ENCODE measurements around the gene SLC15A4. TPM values are rescaled to one million over a fixed set of nuclear protein-coding genes. Genes with fewer than 3 reads are reported as not detected.

Gene SLC15A4
- total RNA-seq, 1 donor from 2014 or later: 29.3 TPM

DNA sequence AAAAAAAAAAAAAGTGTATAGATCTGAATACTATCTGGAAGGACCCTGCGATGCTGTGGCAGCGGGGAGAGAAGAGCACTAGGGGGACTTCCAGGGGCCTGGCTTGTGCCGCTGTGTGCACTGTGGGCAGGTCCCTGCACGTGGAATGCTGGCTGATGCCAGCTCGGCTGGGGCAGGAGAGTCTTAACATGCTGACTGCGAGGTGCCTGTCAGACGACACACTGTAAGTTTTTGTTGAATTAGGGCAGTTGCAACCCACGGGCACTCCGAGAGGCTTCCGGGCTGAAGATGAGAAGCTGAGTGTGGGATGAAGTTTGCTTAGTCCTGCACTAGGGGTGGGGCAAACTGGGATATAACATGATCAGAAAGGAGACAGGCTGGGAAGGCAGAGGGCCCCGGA is 40.2 kb upstream of the SLC15A4 start:
- no peaks in the 10 kb centered on the region for H3K9me3 Mint-ChIP-seq (ENCODE audit: unreplicated experiment)
- H3K27me3 Mint-ChIP-seq (ENCODE audit: unreplicated experiment): peaks cover under 1% of the 10 kb centered on the region
- no peaks in the 10 kb centered on the region for H3K36me3 Mint-ChIP-seq (ENCODE audit: unreplicated experiment)
- no peaks in the 10 kb centered on the region for H3K4me1 Mint-ChIP-seq (ENCODE audit: unreplicated experiment)
- TF ChIP-seq, protein P1, sequence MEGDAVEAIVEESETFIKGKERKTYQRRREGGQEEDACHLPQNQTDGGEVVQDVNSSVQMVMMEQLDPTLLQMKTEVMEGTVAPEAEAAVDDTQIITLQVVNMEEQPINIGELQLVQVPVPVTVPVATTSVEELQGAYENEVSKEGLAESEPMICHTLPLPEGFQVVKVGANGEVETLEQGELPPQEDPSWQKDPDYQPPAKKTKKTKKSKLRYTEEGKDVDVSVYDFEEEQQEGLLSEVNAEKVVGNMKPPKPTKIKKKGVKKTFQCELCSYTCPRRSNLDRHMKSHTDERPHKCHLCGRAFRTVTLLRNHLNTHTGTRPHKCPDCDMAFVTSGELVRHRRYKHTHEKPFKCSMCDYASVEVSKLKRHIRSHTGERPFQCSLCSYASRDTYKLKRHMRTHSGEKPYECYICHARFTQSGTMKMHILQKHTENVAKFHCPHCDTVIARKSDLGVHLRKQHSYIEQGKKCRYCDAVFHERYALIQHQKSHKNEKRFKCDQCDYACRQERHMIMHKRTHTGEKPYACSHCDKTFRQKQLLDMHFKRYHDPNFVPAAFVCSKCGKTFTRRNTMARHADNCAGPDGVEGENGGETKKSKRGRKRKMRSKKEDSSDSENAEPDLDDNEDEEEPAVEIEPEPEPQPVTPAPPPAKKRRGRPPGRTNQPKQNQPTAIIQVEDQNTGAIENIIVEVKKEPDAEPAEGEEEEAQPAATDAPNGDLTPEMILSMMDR (IDR thresholded peaks at IDR 0.05): no peak
- no peak for DNase-seq (ENCODE audit: extremely low spot score, unreplicated experiment)
- H3K27ac Mint-ChIP-seq (ENCODE audit: unreplicated experiment): no peak overlapping the region
- no peak overlapping the region for H3K4me3 Mint-ChIP-seq (ENCODE audit: unreplicated experiment)

DNA sequence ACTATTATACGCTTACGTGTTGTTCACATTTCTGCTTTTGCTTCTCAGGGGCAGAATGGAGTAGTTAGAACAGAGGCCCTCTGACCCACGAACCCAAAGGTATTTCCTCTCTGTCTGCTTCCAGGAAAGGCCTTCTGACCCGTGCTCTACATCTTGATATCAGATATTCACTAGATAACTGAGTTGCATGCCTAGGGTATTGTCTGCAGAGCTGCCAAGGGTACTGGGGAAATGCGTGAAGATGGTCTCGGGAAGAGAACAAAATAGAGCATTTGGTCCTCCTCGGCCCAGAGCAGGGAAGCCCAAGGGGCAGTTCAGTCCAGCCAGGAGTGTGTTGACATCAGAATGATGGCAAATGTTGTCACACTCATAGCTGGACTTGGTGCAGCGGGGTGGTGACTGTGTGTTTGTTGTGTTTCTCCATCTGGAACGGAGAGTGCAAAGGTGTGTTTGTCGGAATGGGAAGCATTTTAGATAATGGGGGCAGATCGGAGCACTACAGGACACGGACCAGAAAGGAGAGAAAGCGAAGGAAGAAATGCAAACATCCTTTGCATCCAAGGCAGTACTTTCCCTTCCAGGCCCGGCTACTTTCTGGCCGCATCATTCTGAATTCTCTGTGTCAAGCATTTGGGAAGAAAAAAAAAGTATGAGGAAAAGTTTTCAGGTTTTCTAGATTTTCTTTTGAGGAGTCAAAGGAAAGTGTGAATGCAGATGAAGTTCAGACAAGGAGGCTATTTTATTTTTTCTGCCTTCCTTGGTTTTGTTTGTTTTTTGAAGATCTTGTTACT is 37.7 kb upstream of the SLC15A4 start:
- Mint-ChIP-seq H3K9me3 (ENCODE audit: unreplicated experiment) (no peaks in the 10 kb centered on the region), H3K36me3 (ENCODE audit: unreplicated experiment) (no peaks in the 10 kb centered on the region), H3K4me1 (ENCODE audit: unreplicated experiment) (no peaks in the 10 kb centered on the region), H3K27ac (ENCODE audit: unreplicated experiment) (no peak overlapping the region), H3K4me3 (ENCODE audit: unreplicated experiment) (no peak overlapping the region), H3K27me3 (ENCODE audit: unreplicated experiment) (peaks cover 15% of the 10 kb centered on the region)
- TF ChIP-seq, protein P1 (IDR thresholded peaks at IDR 0.05): no peak
- DNase-seq (ENCODE audit: extremely low spot score, unreplicated experiment): no peak

DNA sequence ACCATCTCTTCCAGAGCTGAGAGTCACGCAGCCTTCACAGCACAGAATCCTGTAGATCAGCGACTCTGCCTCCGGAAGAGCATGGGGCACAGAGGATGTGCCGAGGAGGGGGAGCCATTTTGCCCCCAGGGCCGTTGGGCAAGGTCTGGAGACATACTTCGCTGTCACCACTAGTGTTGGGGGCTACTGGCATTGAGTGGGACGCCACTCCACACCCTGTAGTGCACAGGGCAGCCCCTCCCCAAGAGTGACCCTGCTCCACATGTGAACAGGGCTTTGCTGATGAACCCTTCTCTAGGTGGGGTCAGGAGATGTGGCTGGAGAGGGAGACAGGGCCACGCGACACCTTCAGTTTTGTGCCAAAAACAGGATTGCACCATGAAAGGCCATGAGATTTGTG is 35.6 kb upstream of the SLC15A4 start:
- DNase-seq (ENCODE audit: extremely low spot score, unreplicated experiment): no peak

DNA sequence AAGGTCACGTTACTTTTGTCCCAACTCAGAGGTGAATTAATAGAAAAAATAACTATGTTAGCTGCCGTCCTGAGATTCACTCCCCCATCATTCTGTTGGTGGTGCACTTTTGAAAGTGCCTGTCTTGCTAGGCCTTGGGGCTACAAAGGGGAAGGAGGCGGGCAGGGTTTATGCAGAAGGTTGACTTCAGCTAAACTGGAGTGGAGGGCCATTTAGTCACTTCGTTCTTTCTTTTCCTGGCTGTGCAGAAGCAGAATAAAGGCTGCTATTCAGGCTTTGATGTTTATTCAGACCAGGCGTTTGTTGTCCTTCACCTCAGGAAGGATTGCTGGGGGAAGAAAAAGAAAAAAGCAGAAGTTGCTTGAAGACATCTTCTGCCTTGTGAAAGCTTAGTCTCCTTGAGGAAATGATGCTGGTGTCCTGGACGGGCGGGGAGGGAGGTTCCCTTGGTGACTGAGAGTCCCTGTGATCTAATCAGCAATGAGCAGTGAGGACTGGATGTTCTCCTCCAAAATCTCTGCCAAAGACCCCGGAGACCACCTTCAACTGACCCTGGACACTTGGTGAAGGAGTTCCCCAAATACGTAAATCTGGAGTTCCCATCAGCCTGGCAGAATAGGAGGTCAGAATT is 33.5 kb upstream of the SLC15A4 start:
- Mint-ChIP-seq H3K36me3 (ENCODE audit: unreplicated experiment) (no peaks in the 10 kb centered on the region), H3K9me3 (ENCODE audit: unreplicated experiment) (no peaks in the 10 kb centered on the region), H3K27me3 (ENCODE audit: unreplicated experiment) (peaks cover 33% of the 10 kb centered on the region), H3K4me3 (ENCODE audit: unreplicated experiment) (no peak overlapping the region), H3K4me1 (ENCODE audit: unreplicated experiment) (peaks cover 2% of the 10 kb centered on the region), H3K27ac (ENCODE audit: unreplicated experiment) (no peak overlapping the region)
- TF ChIP-seq, protein P1 (IDR thresholded peaks at IDR 0.05): no peak
- DNase-seq (ENCODE audit: extremely low spot score, unreplicated experiment): no peak

More for the DNA sequence above, 35.6 kb upstream of the SLC15A4 start:
- TF ChIP-seq, protein P1 (IDR thresholded peaks at IDR 0.05): no peak
- Mint-ChIP-seq H3K27me3 (ENCODE audit: unreplicated experiment) (peaks cover 26% of the 10 kb centered on the region), H3K4me1 (ENCODE audit: unreplicated experiment) (no peaks in the 10 kb centered on the region), H3K27ac (ENCODE audit: unreplicated experiment) (no peak overlapping the region), H3K9me3 (ENCODE audit: unreplicated experiment) (no peaks in the 10 kb centered on the region), H3K4me3 (ENCODE audit: unreplicated experiment) (no peak overlapping the region), H3K36me3 (ENCODE audit: unreplicated experiment) (no peaks in the 10 kb centered on the region)

DNA sequence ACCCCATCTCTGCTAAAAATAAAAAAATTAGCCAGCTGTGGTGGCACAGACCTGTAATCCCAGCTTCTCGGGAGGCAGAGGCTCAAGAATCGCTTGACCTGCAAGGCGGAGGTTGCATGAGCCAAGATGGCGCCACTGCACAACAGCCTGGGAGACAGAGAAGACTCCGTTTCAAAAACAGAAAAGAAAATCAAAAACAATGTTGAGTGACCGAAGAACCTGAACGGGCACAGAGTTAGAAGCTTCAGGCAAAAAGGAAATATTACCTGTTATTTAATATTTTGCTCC is 33.0 kb upstream of the SLC15A4 start:
- no peak overlapping the region for H3K4me3 Mint-ChIP-seq (ENCODE audit: unreplicated experiment)
- TF ChIP-seq, protein P1 (IDR thresholded peaks at IDR 0.05): no peak
- H3K27ac Mint-ChIP-seq (ENCODE audit: unreplicated experiment): no peak overlapping the region
- no peaks in the 10 kb centered on the region for H3K9me3 Mint-ChIP-seq (ENCODE audit: unreplicated experiment)
- DNase-seq (ENCODE audit: extremely low spot score, unreplicated experiment): no peak
- H3K27me3 Mint-ChIP-seq (ENCODE audit: unreplicated experiment): peaks cover 37% of the 10 kb centered on the region
- H3K4me1 Mint-ChIP-seq (ENCODE audit: unreplicated experiment): peaks cover 2% of the 10 kb centered on the region
- no peaks in the 10 kb centered on the region for H3K36me3 Mint-ChIP-seq (ENCODE audit: unreplicated experiment)
